ENCODE results near the gene XXYLT1. TPM values are rescaled to one million over a fixed set of nuclear protein-coding genes. Genes with fewer than 3 reads are reported as not detected.

XXYLT1 gene
- total RNA-seq, 1 donor from 2014 or later: 13.6 TPM

GRCh38 chr3:195126056-195126605 is 144.8 kb downstream of the XXYLT1 start:
- Histone ChIP-seq H3K4me3 (ENCODE audit: low read length in 3 of 3) (no peak overlapping the region), H3K27me3 (ENCODE audit: control insufficient read depth in 3 of 3, insufficient read depth in 3 of 3, low read length in 3 of 3) (no peaks in the 10 kb centered on the region), H3K27ac (ENCODE audit: low read depth, low read length) (no peak overlapping the region), H3K9ac (ENCODE audit: low read depth in 1 of 3, low read length in 3 of 3) (no peak overlapping the region), H3K9me3 (ENCODE audit: control insufficient read depth in 3 of 3, low read length in 3 of 3) (no peaks in the 10 kb centered on the region), H3K36me3 (ENCODE audit: control insufficient read depth in 3 of 3, insufficient read depth in 3 of 3, low read length in 3 of 3) (no peaks in the 10 kb centered on the region), H3K4me1 (ENCODE audit: control insufficient read depth in 3 of 3, insufficient read depth in 3 of 3, low read length in 3 of 3) (peaks cover 0 to 8% (median 7%) of the 10 kb centered on the region in 3 donors)

DNA sequence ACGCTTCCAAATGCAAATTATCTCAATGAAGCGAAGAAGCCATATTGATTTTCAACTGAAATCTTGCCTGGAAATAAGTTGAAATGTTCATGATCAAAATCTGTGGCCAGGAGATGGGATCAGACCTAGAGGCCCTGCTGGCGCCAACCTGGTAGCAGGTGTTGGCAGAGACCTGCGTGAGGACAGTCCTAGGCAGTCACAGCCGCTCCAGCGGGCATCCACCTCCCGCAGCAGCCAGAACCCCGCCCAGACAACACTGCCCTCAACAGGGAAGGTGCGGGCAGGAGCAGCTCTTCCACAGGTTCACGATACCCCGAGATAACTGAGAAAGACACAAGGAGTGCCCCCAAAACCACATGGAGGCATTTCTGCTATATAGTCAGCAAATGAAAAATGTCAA is 145.3 kb downstream of the XXYLT1 start:
- no peak overlapping the region for H3K27ac ChIP-seq (ENCODE audit: low read depth, low read length)
- peaks cover 0 to 8% (median 7%) of the 10 kb centered on the region in 3 donors for H3K4me1 ChIP-seq (ENCODE audit: control insufficient read depth in 3 of 3, insufficient read depth in 3 of 3, low read length in 3 of 3)
- no peak overlapping the region for H3K9ac ChIP-seq (ENCODE audit: low read depth in 1 of 3, low read length in 3 of 3)
- H3K9me3 ChIP-seq (ENCODE audit: control insufficient read depth in 3 of 3, low read length in 3 of 3): no peaks in the 10 kb centered on the region
- no peak overlapping the region for H3K4me3 ChIP-seq (ENCODE audit: low read length in 3 of 3)
- H3K36me3 ChIP-seq (ENCODE audit: control insufficient read depth in 3 of 3, insufficient read depth in 3 of 3, low read length in 3 of 3): no peaks in the 10 kb centered on the region
- no peaks in the 10 kb centered on the region for H3K27me3 ChIP-seq (ENCODE audit: control insufficient read depth in 3 of 3, insufficient read depth in 3 of 3, low read length in 3 of 3)

GRCh38 chr3:195124378-195124992 is 146.5 kb downstream of the XXYLT1 start:
- Histone ChIP-seq H3K9me3 (ENCODE audit: control insufficient read depth in 3 of 3, low read length in 3 of 3) (no peaks in the 10 kb centered on the region), H3K9ac (ENCODE audit: low read depth in 1 of 3, low read length in 3 of 3) (no peak overlapping the region), H3K27me3 (ENCODE audit: control insufficient read depth in 3 of 3, insufficient read depth in 3 of 3, low read length in 3 of 3) (no peaks in the 10 kb centered on the region), H3K4me3 (ENCODE audit: low read length in 3 of 3) (no peak overlapping the region), H3K27ac (ENCODE audit: low read depth, low read length) (no peak overlapping the region), H3K36me3 (ENCODE audit: control insufficient read depth in 3 of 3, insufficient read depth in 3 of 3, low read length in 3 of 3) (no peaks in the 10 kb centered on the region), H3K4me1 (ENCODE audit: control insufficient read depth in 3 of 3, insufficient read depth in 3 of 3, low read length in 3 of 3) (peaks cover 0 to 10% (median 7%) of the 10 kb centered on the region in 3 donors)

DNA sequence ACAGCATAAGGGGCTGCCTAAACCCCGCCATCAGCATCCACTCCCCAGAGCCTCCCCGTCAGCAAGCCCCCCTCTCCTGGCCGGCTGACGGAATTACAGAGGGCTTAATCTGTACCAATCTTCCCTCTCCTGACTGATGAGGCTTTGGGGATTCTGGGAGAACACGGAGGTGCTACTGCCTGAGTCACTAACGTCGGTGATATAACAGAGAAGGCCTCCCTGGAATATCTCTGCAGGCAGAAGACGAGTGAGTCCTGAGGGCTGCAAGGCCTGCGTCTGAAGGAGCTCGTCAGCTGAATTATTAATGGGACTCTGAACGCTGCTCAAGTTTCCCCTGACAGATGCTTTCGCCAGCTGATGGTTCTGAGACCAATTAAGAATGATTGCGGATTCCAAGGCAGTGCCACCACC is 147.7 kb downstream of the XXYLT1 start:
- H3K4me3 ChIP-seq (ENCODE audit: low read length in 3 of 3): no peak overlapping the region
- peaks cover 0 to 11% (median 7%) of the 10 kb centered on the region in 3 donors for H3K4me1 ChIP-seq (ENCODE audit: control insufficient read depth in 3 of 3, insufficient read depth in 3 of 3, low read length in 3 of 3)
- no peaks in the 10 kb centered on the region for H3K27me3 ChIP-seq (ENCODE audit: control insufficient read depth in 3 of 3, insufficient read depth in 3 of 3, low read length in 3 of 3)
- no peaks in the 10 kb centered on the region for H3K9me3 ChIP-seq (ENCODE audit: control insufficient read depth in 3 of 3, low read length in 3 of 3)
- no peaks in the 10 kb centered on the region for H3K36me3 ChIP-seq (ENCODE audit: control insufficient read depth in 3 of 3, insufficient read depth in 3 of 3, low read length in 3 of 3)
- H3K9ac ChIP-seq (ENCODE audit: low read depth in 1 of 3, low read length in 3 of 3): no peak overlapping the region
- H3K27ac ChIP-seq (ENCODE audit: low read depth, low read length): no peak overlapping the region

GRCh38 chr3:195122261-195122660 is 148.7 kb downstream of the XXYLT1 start:
- Histone ChIP-seq H3K27ac (ENCODE audit: low read depth, low read length) (no peak overlapping the region), H3K4me3 (ENCODE audit: low read length in 3 of 3) (no peak overlapping the region), H3K4me1 (ENCODE audit: control insufficient read depth in 3 of 3, insufficient read depth in 3 of 3, low read length in 3 of 3) (peaks cover 3 to 11% (median 7%) of the 10 kb centered on the region in 3 donors), H3K9me3 (ENCODE audit: control insufficient read depth in 3 of 3, low read length in 3 of 3) (no peaks in the 10 kb centered on the region), H3K27me3 (ENCODE audit: control insufficient read depth in 3 of 3, insufficient read depth in 3 of 3, low read length in 3 of 3) (no peaks in the 10 kb centered on the region), H3K9ac (ENCODE audit: low read depth in 1 of 3, low read length in 3 of 3) (no peak overlapping the region), H3K36me3 (ENCODE audit: control insufficient read depth in 3 of 3, insufficient read depth in 3 of 3, low read length in 3 of 3) (no peaks in the 10 kb centered on the region)

GRCh38 chr3:195120267-195120601 is 150.7 kb downstream of the XXYLT1 start:
- Histone ChIP-seq H3K36me3 (ENCODE audit: control insufficient read depth in 3 of 3, insufficient read depth in 3 of 3, low read length in 3 of 3) (no peaks in the 10 kb centered on the region), H3K4me3 (ENCODE audit: low read length in 3 of 3) (no peak overlapping the region), H3K9ac (ENCODE audit: low read depth in 1 of 3, low read length in 3 of 3) (no peak overlapping the region), H3K27me3 (ENCODE audit: control insufficient read depth in 3 of 3, insufficient read depth in 3 of 3, low read length in 3 of 3) (no peaks in the 10 kb centered on the region), H3K27ac (ENCODE audit: low read depth, low read length) (no peak overlapping the region), H3K9me3 (ENCODE audit: control insufficient read depth in 3 of 3, low read length in 3 of 3) (no peaks in the 10 kb centered on the region), H3K4me1 (ENCODE audit: control insufficient read depth in 3 of 3, insufficient read depth in 3 of 3, low read length in 3 of 3) (peaks cover 3 to 14% (median 12%) of the 10 kb centered on the region in 3 donors)

- no peak overlapping the region for H3K4me3 ChIP-seq (ENCODE audit: low read length in 3 of 3)
- H3K27me3 ChIP-seq (ENCODE audit: control insufficient read depth in 3 of 3, insufficient read depth in 3 of 3, low read length in 3 of 3): no peaks in the 10 kb centered on the region
- peaks cover 3 to 12% (median 9%) of the 10 kb centered on the region in 3 donors for H3K4me1 ChIP-seq (ENCODE audit: control insufficient read depth in 3 of 3, insufficient read depth in 3 of 3, low read length in 3 of 3)
- no peak overlapping the region for H3K9ac ChIP-seq (ENCODE audit: low read depth in 1 of 3, low read length in 3 of 3)
- no peaks in the 10 kb centered on the region for H3K9me3 ChIP-seq (ENCODE audit: control insufficient read depth in 3 of 3, low read length in 3 of 3)
- no peak overlapping the region for H3K27ac ChIP-seq (ENCODE audit: low read depth, low read length)
- H3K36me3 ChIP-seq (ENCODE audit: control insufficient read depth in 3 of 3, insufficient read depth in 3 of 3, low read length in 3 of 3): no peaks in the 10 kb centered on the region
Observed at GRCh38 chr3:195119461-195120266, 151.3 kb downstream of the XXYLT1 start.

- no peaks in the 10 kb centered on the region for H3K9me3 ChIP-seq (ENCODE audit: control insufficient read depth in 3 of 3, low read length in 3 of 3)
- H3K27me3 ChIP-seq (ENCODE audit: control insufficient read depth in 3 of 3, insufficient read depth in 3 of 3, low read length in 3 of 3): no peaks in the 10 kb centered on the region
- H3K9ac ChIP-seq (ENCODE audit: low read depth in 1 of 3, low read length in 3 of 3): no peak overlapping the region
- no peak overlapping the region for H3K4me3 ChIP-seq (ENCODE audit: low read length in 3 of 3)
- no peaks in the 10 kb centered on the region for H3K36me3 ChIP-seq (ENCODE audit: control insufficient read depth in 3 of 3, insufficient read depth in 3 of 3, low read length in 3 of 3)
- peaks cover 3 to 9% (median 6%) of the 10 kb centered on the region in 3 donors for H3K4me1 ChIP-seq (ENCODE audit: control insufficient read depth in 3 of 3, insufficient read depth in 3 of 3, low read length in 3 of 3)
- H3K27ac ChIP-seq (ENCODE audit: low read depth, low read length): no peak overlapping the region
Observed at GRCh38 chr3:195118671-195119070, 152.3 kb downstream of the XXYLT1 start.

DNA sequence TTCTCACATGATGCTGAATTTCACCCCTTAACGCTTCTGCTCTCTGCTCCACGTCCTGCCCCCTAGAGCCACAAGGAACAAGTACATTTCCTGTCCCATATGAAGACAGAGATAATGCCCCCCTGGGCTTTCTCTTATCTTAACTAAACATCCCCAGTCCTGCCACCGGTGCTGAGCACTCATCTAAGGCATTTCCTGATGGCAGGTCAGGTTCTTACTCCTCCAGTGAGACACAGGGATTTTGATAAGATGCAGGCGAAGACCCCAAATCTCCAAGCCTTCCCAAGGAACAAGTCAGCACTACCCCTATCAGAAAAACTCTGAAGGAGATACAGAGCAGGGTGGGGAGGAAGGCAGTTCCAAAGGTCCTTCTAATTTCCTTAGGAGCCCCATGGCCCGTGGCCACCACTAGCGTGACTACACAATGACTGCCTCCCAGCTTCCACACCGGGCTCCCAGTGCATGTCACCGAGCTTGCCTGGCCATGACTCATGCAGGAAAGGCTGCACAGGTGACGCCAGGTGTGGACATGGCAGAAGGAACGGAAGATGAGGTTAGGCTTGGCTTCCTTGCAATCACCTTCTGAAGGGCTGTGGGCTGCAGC is 152.9 kb downstream of the XXYLT1 start:
- Histone ChIP-seq H3K27ac (ENCODE audit: low read depth, low read length) (no peak overlapping the region), H3K9ac (ENCODE audit: low read depth in 1 of 3, low read length in 3 of 3) (no peak overlapping the region), H3K4me1 (ENCODE audit: control insufficient read depth in 3 of 3, insufficient read depth in 3 of 3, low read length in 3 of 3) (peaks cover 3 to 9% (median 6%) of the 10 kb centered on the region in 3 donors), H3K27me3 (ENCODE audit: control insufficient read depth in 3 of 3, insufficient read depth in 3 of 3, low read length in 3 of 3) (no peaks in the 10 kb centered on the region), H3K9me3 (ENCODE audit: control insufficient read depth in 3 of 3, low read length in 3 of 3) (no peaks in the 10 kb centered on the region), H3K36me3 (ENCODE audit: control insufficient read depth in 3 of 3, insufficient read depth in 3 of 3, low read length in 3 of 3) (no peaks in the 10 kb centered on the region), H3K4me3 (ENCODE audit: low read length in 3 of 3) (no peak overlapping the region)

All from skeletal muscle tissue (tissue), 4 donors.